IPS DF 19.7 (cell line): ENCODE results near the gene IFT122.

ENCODE experiments used
- DNase-seq: peaks from one replicate; pipeline ENCODE4 v3.0.0-alpha.2; 2013; ENCODE audit warnings: low read depth, low spot score

Gene IFT122

DNA sequence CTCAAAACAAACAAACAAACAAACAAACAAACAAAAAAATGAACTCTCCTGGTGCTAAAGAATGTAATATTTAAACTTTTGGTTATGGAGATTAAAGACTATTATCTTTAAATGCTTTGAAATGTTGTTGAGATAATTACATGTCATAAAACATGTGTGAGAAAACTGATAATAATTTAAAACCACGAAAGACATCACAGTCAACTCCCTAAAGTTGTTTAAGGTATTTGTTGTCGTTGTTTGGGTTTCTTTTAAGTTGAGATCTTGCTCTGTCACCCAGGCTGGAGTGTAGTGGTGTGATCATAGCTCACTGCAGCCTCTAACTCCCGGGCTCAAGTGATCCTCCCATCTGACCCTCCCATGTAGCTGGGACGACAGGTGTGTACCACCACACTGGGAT is 23.6 kb upstream of the IFT122 start:
- no peak for DNase-seq

DNA sequence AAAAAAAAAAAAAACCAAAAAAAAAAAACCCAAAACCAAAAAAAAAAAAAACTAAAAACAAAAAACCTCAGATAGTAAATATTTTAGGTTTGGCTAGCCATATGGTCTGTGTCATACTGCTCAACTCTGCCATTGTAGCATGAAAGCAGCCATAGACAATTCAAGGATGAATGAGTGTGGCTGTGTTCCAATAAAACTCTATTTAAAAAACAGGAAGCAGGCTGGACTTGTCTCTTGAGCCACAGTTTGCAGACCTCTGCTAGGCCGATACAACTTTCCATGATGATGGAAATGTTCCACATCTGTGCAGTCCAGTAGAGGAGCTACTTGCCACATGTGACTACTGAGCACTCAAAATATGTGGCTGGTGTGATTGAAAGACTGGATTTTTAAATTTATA is 22.7 kb upstream of the IFT122 start:
- DNase-seq: no peak

DNA sequence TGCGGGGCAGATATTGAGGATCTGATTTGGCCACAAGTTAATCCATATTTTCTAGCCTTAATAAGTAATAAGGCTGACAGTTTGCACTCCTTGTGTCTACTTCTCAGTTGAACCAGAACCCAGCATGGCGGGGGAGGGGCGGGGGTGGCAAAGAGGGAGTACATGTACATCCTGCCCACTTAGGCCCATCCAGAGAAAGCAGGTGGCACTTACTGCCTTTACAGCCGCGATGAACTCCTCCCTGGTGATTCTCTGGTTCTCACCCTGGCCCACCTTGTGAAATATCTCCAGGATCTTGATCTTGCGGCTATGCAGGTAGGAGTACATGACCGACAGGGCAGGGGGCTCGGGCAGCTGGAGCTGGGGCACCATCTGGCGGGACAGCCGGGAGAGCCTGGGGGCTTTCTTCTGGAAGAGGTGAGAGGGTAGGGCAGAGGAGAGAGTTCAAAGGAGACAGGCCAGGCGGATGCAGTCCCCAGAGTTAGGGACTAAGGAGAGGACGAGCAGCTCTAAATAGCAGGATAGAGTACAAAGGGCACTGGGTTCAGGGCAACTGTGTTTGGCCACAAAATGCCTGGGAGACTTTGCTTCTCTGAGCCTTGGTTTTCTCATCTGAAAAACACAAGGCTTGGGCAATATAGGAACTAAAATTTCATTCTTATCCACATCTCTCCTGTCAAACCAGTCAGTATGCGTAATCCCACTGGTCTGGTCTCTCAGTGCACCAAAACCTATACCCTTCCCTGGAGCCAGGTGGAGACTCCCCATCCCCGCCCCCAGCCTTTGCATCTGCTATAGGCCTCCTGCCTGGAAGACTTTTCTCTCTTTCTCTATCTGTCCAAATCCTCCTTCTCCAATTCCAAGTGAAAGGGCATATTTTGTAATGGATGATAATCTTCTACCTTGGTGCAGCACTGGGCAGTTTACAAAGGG is 21.7 kb upstream of the IFT122 start:
- no peak for DNase-seq

DNA sequence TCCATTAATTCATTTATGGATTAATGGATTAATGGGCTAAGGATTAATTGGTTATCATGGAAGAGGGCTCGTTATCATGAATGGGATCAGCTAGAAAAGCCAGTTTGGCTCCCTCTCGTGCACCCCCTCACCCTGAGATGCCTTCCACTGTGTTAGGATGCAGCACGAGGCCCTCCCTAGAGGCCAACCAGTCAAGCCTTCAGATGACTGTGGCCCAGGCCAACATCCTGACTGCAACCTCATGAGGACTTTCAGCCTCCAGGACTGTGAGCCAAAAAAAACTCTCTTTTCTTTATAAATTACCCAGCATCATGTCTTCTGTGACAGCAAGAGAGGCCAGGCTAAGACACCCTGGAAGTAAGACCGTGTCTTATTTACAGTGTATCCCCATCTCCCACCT is 20.5 kb upstream of the IFT122 start:
- no peak for DNase-seq

DNA sequence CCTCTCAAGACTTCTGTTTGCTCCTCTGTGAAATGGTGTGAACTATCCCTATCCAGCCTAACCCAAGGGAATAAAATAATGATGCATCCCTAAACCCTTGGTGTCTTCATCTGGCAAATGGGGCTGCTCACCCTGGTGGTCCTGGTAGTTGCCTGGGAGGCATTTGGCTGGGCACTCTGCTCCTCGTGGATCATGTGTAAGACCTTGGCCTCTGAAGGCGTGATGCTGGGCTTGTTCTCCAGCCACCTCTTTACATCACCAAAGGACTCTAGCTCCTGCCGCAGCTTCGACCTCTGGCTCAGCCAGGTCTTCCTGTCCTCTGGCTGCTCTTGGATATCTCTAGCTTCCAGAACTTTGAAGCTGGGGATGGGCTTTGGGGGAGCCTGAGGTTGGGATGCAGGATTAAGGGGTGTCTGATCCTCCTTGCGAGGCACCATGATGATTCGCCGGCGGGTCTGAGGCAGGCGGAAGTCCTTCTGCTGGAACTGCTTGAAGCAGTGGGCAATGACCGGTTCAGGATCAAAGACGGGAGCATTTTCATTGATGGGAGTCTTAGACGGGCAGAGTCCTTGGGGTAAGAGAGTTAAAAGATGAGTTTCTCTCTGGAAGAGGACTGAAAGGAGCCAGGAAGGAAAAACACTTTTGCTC is 18.7 kb upstream of the IFT122 start:
- no peak for DNase-seq

DNA sequence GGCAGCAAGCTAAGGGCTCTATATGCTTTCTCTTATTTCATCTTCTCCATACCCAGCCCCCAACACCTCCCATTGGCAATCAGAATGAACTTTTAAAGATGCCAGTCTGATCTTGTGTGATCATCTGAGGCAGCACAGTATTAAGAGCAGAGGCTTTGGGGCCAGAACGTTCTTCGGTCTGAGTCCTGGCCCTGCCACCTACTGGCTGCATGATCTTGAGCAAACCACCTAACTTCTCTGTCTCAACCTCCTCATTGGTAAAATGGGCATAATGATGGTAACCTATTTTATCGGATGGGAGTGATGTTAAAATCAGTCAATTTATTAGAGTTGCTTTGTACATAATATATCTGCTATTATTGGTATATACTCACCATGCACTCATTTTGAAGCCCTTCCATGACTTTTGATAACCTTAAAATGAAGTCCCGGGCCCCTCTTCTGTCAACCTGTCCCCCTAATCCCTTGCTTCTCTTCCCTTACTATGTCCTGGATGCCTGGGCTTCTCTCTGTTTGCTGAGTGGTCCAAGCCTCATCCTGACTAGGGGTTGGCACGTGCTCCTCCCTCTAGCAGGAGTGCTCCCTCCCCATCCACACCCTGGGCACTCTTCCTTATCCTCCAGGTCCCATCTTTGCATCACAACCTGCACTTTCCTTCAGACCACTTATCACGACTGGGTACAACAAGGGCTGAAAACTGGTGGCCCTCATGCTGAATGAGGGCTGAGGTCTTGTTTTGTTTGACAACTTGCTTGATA is 17.9 kb upstream of the IFT122 start:
- DNase-seq: no peak

DNA sequence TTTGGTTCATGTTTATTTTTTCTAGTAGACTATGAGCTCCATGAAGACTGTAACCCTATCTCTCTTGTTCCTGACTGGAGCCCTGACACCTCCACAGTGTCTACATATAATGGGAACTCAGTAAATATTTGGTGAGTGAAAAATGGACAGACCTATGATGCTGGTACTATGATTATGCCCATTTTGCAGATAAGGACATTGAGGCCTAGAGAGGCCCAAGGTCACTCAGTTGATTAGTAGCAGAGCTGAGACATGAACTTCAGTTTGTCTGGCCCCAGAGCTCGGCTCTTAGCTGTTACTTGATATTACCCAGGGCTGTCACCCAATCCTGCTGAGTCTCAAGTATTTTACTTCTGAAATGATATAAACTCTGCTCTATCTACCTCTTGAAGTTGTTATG is 17.1 kb upstream of the IFT122 start:
- no peak for DNase-seq

DNA sequence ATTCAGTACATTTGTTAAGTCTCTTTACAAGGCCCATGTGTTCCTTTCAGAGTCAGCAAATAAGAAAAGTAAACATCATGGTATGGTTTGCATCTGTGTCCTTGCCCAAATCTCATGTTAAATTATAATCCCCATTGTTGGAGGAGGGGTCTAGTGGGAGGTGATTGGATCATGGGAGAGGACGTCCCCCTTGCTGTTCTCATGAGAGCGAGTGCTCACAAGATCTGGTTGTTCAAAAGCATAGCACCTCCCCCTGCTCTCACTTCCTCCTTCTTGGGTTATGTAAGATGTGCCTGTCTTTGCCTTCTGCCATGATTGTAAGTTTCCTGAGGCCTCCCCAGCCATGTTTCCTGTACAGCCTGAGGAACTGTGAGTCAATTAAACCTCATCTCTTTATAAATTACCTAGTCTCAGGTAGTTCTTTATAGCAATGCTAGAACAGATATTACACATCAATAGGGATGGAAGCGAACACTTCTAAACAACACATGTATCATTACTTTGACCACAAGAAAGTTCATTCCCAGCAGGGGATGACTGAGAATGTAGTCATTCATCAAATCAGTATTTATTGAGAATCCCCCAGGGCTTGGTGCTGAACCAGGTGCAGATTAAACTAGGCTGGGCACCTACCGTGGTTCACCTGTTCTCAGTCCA is 15.7 kb upstream of the IFT122 start:
- DNase-seq: no peak

DNA sequence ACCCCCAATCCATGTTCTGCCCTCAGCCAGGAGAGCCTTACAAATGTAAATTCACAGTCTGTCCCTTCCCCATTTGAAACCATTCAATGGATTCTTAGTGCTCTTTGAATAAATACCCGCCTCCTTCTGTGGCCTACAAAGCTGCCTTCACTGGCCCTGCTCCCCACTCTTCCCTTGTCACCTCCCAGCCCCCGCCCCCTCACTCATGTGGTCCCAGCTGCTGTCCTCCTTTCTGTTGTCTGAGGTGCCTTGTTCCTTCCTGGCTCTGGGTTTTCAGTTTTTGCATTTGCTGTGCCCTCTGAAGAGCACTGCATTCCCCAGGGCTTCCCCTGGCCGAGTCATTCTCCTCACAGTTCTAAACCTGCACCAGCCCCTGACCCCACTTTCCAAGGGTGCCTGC is 14.8 kb upstream of the IFT122 start:
- no peak for DNase-seq

DNA sequence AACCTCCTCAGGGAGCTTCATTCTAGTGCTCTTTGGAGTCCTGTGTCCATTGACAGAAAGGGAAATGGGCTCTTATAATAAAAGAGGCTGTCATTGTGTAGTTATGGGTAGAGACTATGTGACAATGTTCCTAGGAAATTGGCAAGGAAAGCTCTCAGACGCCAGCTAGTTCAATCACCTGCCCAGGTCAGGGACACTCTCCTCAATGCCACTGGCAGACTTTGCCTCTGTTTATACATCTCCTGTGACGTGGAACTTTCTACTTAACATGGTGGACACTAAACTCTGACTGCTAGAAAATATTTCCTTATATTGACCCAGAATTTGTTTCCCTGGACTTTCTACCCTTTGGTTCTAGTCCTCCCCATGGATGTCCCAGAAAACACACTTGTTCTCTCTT is 14.4 kb upstream of the IFT122 start:
- DNase-seq: no peak

DNA sequence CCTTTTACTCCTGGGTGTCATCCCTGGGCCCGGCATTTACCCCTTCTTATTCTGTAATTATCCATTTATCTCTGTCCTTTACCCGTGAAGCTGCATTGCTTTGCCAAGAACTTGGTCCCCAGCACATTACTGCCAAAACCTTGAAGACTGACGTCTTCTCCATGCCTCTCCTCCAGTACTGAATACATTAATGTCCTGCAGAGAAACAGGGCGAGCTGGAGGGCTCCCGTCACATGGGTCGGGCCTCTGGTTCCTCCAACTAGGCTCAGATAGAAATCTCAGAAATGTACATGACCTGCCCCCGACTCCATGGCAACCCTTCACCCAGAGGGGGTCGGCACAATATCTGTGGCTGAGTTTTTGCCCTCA is 12.0 kb upstream of the IFT122 start:
- no peak for DNase-seq

DNA sequence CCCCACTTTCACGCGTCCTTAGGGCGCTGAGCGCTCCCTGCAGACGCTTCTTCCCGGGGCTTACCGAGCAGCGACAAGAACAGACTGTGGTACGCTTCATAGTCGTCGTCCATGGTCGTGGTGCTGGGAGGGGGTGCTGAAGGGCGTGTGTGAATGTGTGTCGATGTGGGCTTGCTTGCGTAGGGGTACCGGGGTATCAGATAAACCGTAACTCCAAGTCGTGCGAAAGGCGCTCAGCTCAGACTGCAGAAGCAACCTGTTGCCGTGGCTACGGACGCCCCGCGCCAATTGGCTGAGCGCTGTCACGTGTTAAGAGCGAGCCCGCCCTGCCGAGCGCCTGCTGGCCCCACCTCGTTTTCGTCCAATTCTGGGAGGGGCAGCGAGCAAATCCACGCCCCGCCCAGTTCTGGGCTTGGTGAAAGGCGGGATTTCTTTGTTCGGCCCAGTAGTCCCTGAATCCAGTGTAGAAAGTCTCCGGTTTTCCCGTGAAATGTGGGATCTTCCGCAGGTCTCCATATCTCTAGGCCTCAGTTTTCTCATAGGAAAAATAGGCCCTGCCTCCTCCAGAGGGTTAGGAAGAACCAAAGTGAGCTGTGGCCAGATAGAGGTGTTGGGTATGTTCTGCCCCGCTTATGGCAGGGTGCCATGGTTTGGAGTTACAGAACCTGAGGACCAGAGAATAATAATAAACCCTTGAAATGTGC is 11.5 kb upstream of the IFT122 start, which contains the start of gene EFCAB12:
TSS of gene EFCAB12 (minus strand) at position 261 of the 704 bp plus-strand sequence. CDS start at position 113, 148 bp downstream.
- DNase-seq: no peak

DNA sequence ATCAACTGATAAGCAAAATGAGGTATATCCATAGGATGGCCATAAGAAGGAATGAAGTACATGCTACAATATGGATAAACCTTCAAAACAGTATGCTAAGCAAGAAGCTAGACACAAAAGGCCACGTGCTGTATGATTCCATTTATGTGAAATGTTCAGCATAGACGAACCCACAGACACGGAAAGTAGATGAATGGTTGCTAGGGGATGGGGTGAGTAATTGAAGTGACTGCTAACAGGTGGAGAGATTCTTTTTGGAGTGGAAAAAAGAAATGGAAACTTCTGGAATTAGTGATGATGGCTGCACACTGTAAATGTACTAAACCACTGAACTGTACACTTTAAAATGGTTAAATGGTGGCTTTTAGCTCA is 11.0 kb upstream of the IFT122 start:
- DNase-seq: no peak

DNA sequence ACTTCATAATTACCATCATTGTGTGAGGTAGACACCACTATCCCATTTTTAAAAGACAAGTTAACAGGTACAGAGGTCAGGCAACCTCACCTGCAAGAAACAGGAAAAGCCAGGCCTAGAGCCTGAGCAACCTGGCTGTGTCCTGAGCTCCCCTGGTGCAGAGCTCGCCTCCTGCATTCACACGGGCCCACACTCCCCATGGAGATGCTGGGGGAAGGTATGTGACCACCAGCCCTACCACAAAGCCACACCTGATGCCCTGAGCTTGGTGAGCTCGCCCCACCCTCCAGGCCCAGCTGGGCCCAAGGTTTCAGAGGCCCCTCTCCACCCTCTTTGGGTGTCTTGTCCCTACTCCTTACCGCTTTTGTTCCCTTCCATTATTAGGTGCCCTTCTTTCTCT is 10.4 kb upstream of the IFT122 start:
- DNase-seq: no peak

DNA sequence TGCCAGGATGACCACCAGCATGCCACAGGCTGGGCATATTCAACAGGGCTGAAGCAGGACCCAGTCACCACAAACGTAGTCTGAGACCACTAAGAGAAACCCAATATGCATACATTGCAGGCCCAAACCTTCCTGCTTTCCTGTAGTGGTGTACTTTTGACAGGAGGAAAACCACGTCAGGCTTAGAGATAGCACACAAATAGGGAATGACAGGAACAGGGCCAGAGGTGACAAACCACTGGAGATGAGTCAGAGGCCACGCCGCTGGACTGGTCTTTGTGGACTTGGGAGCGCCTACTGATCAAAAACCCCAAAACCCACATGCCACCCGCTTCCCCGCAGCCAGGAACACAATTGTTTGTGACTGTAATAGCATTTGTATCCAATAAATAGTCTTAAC is 8.0 kb upstream of the IFT122 start:
- no peak for DNase-seq

DNA sequence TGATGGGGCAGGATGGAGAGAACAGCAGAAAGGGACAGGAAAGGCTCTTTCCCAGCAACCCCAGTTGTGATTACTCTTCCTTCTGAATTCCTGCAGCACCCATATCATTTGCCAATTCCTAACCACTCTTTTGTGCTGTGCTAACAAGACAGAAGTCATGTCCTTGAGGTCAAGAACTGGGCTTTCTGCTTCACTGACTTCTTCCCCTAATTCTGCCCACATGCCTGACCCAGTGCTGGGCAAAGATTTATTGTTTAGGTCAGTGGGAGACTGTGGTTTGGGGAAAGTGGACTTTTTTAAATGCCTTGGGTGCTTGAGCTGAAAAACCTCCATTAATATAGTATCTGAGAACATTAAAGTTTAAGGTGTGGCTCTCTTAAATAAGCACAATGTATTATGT is 7.4 kb upstream of the IFT122 start:
- no peak for DNase-seq

DNA sequence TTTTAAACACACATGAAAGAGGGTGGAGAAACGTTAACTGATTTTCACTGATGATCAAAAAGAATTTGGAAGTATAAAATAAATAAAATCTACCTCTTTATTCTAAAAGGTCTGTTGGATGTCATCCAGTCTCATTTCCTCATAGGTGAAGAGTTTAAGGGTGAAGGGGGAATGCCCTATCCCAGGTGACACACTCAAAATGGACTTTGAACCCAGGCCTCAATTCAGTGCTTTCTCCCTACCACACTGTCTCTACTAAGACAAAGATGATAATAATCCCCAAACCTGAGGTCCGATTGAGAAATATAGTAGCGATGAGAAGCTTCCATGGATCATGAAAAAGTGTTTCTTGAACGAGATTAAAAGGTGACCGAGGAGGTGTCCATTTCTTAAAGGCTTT is 6.5 kb upstream of the IFT122 start:
- DNase-seq: no peak

DNA sequence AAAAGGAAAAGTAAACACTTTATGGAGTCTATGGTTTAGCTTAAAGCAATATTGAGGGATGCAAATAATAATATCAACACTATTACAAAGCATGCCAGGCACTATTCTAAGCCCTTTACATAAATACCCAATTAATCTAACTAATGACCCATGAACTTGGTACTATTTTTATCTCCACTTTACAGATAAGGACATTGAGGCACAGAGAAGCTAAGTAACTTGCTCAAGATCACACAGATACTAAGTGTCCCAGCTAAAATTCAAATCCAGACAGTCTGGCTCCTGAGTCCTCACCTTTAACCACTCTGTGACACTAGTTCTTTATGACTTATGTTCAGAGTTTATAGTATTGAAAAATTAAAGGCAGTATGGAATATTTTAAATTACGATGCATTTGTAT is 5.9 kb upstream of the IFT122 start:
- no peak for DNase-seq

DNA sequence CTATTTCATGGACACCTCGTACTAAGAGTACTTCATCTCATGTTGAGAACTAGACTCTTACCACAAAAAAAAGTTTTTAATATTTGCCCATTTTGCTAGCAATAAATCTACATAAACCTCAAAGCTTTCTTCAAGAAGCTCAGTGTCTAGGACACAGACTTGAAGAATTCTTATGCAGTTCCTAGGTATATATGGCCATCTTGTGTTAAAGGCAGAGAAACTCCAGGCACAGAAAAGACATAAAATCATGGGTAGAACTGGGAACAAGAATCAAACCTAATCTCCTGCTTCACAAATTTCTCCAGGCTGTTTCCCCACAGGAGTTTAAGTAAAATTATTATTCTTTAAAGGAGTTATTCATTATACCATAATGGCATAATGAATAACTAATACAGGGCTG is 4.7 kb upstream of the IFT122 start:
- DNase-seq: no peak

DNA sequence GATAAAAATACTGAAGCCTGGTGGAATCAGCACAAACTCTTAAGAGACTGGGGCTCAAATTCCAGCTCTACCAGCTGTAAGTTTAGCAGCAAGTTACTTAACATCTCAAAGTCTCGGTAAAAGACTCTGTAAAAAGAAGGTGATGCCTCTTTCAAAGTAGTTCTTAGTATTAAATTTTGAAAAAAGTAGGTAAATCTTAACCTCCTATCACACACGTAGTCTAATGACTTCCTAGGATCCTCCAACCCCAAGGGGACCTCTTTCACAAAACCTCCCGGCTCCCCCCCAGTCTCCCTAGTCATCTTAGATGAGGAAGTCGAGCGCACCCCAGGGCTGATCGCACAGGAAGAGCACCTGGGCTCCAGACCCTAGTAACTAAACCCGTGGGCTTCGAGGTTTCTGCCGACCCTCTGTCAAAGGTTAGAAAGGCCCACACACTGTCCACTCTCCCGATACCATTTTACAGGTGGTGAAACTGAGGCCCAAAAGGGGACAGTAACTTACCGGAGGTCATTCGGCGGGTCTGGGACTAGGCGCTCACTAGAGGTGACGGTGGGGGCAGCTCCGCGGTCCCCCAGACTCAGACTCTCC is 703 bp upstream of the IFT122 start:
- DNase-seq: no peak

DNA sequence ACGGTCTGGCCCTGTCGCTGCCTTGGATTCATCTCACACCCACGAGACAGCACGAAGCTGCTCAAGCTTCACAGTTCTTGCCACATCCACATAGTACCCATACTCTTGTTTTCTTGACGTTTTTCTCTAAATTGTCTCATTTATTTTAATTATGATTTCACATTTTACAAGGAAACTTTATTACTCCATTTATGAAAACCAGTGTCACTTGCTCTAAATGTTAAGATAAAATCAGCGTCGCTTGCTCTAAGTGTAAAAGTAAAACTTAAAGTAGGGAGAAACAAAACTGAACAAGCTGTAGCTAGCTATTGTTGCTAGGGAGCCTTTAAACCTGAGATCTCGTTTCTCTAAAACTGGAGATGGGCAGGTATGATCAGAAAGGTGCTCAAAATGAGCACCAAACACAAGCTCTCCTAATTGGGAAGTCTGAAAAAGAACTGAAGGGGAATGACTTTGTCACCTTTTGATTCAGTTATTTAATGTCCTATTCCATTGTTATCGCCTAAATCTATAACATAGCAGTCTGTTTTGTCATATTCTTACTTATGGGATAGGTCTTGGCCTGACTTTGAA is 680 bp downstream of the IFT122 start:
- DNase-seq: no peak
